Omental fat pad (tissue), 4 donors: ENCODE data around the gene TXLNB. TPM values are rescaled to one million over a fixed set of nuclear protein-coding genes. Genes with fewer than 3 reads are reported as not detected.

Experiments
- ATAC-seq: fragments of 150-250 bp; one replicate; pipeline ENCODE4 v1.9.1; 2016; ENCODE audit warnings: mild to moderate bottlenecking, moderate library complexity; ENCODE audit not compliant: low FRiP score
- DNase-seq: peaks from one replicate; pipeline ENCODE4 v3.0.0-alpha.2; 2019; ENCODE audit warnings: low spot score
- total RNA-seq, 4 donors: library from RNA; depleted of rRNA; stranded (reverse); fragments of >200 nt; gene quantifications; one replicate each; pipeline ENCODE4 v1.1.0, GENCODE V29; 2016
- TF ChIP-seq, protein P1 (sequence below), 3 donors: fragments of 450-650 bp; IDR thresholded peaks; one replicate each; pipeline ENCODE4 v1.5.1; 2016 to 2017; ENCODE audit warnings: antibody characterized with exemption in 3 of 3, mild to moderate bottlenecking in 3 of 3, moderate library complexity in 2 of 3

The TXLNB gene
- total RNA-seq, 4 donors from 2014 or later: 0.37 to 1.4 (median 1.2) TPM

DNA sequence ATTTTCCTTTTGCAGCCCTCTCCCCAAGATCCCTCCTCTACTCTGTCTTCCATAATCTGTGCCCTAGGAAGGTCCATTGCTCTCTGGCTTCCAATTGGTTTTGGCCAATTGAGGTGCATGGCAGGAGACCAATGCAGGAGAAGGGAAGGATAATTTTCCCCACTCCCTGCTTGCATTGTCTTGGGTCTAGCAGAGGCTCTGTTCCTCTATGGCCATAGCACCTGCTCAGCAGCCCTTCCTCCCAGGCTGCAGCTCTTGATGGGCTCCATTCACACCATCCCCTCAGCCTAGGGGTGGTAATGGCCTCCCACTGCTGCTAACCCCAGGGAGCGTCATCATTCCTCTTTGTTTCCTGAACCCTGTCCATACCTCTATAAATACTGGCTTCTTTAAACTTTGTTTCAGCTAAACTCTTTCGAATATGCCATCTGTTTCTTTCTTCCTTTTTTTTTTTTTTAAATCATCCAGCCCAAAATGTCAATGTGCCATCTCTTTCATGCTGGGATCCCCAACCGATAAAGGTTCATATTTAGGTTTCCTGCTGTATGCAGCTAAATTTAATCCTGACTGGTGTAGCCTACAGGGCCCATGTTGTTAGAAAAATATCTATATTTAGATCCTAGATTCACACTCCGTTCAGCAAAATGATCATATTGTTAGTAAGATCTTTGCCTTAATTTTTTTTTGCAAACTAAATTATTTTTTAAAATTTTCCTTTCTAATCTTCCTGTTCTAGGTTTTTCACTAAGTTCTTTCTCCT is 93.1 kb downstream of the TXLNB start:
- no peak for ATAC-seq
- TF ChIP-seq, protein P1, sequence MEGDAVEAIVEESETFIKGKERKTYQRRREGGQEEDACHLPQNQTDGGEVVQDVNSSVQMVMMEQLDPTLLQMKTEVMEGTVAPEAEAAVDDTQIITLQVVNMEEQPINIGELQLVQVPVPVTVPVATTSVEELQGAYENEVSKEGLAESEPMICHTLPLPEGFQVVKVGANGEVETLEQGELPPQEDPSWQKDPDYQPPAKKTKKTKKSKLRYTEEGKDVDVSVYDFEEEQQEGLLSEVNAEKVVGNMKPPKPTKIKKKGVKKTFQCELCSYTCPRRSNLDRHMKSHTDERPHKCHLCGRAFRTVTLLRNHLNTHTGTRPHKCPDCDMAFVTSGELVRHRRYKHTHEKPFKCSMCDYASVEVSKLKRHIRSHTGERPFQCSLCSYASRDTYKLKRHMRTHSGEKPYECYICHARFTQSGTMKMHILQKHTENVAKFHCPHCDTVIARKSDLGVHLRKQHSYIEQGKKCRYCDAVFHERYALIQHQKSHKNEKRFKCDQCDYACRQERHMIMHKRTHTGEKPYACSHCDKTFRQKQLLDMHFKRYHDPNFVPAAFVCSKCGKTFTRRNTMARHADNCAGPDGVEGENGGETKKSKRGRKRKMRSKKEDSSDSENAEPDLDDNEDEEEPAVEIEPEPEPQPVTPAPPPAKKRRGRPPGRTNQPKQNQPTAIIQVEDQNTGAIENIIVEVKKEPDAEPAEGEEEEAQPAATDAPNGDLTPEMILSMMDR (IDR thresholded peaks at IDR 0.05): no peak
- no peak for DNase-seq

DNA sequence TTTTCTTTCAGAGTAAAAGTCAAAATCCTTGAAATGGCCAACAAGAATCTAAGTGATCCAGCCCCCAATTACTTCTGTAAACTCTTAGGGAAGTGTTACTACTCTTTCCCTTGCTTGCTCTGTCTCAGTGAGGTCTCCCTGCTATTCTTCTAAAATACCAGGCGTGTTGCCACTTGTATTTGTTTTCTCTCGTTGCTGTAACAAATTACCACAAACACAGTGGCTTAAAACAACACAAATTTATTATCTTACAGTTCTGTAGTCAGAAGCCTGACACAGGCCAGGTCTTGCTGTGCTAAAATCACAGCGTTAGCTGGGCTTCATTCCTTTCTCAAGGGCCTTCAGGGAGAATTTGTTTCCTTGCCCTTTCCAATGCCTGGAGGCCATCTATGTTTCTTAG is 97.1 kb downstream of the TXLNB start:
- DNase-seq (no peak), ATAC-seq (no peak)
- TF ChIP-seq, protein P1 (IDR thresholded peaks at IDR 0.05): no peak

Other genes starting within 250 kb of the TXLNB start
- 10 to 100 TPM; 37.6 to 59.4 (median 45.2) TPM for gene HECA, start 156.9 kb downstream of the TXLNB start, total RNA-seq
- 100 to 1,000 TPM in 3 of 4 donors, 10 to 100 TPM in 1; 97.6 to 309 (median 146) TPM for gene CITED2, start 82.7 kb upstream of the TXLNB start, total RNA-seq